HepG2 (cell line): Measurements from ENCODE around the gene MED12L. TPM values are rescaled to one million over a fixed set of nuclear protein-coding genes. Genes with fewer than 3 reads are reported as not detected.

ENCODE experiments used
- ATAC-seq: fragments of 200-7000 bp; cut with Tn5 transposase; 3 replicates; pipeline ENCODE4 v1.9.1; 2020; ENCODE audit warnings: mild to moderate bottlenecking, moderate library complexity
- BruUV-seq: library from RNA; stranded (reverse); fragments of 400-500 nt; replicated peaks from 2 replicates; lab custom pipeline; 2021; lab: Mats Ljungman, UMichigan
- CTCF ChIA-PET: fragments of 300-600 bp; formaldehyde crosslinking; extraction: SDS; loops from one replicate; lab custom pipeline; 2021; ENCODE audit warnings: low total read pairs, inconsistent platforms, low intra/inter-chr PET ratio; lab: Yijun Ruan, JAX
- POLR2A ChIA-PET: fragments of 350-600 bp; sonication (Branson Sonifier 250); formaldehyde crosslinking; loops from one replicate; lab custom pipeline; 2020; ENCODE audit warnings: antibody characterized with exemption, inconsistent platforms; lab: Yijun Ruan, JAX
- DNase-seq: peaks from one replicate; pipeline ENCODE4 v3.0.0-alpha.2; 2015; ENCODE audit warnings: low spot score
- FAIRE-seq: peaks from 3 replicates; lab custom pipeline; 2011; peaks lifted over from hg19 to GRCh38; lab: Jason Lieb, UNC
- H2AFZ ChIP-seq: one replicate; pipeline ENCODE4 v1.6.1; 2011; ENCODE audit warnings: low read length, inconsistent platforms
- H3K27ac ChIP-seq: fragments of 300-600 bp; 3 replicates; pipeline ENCODE4 v1.8.0; 2011; ENCODE audit warnings: mixed run types, mild to moderate bottlenecking, mixed read lengths, low read length, inconsistent platforms; ENCODE audit not compliant: insufficient read depth; ENCODE audit errors: extremely low read length
- H3K27me3 ChIP-seq, 2 experiments: fragments of 200-600 bp in 1 of 2; 2 replicates in 1 of 2; 3 replicates in 1 of 2; pipeline versions ENCODE4 v1.6.0 to v1.8.0; 2011; ENCODE audit warnings: low read length in 2 of 2, mild to moderate bottlenecking in 2 of 2, moderate library complexity in 2 of 2, inconsistent platforms in 1 of 2; ENCODE audit not compliant: insufficient read depth in 2 of 2, control insufficient read depth in 1 of 2
- H3K36me3 ChIP-seq, 2 experiments: fragments of 200-600 bp in 1 of 2; replicated peaks in 1 of 2; 2 replicates in 1 of 2; 3 replicates in 1 of 2; pipeline versions ENCODE4 v1.5.1 to v1.8.0; 2011; ENCODE audit warnings: low read length in 2 of 2, inconsistent platforms in 1 of 2; ENCODE audit not compliant: insufficient read depth in 2 of 2, control insufficient read depth in 1 of 2
- H3K4me1 ChIP-seq: 2 replicates; pipeline ENCODE4 v1.5.1; 2012; ENCODE audit warnings: low read length, inconsistent platforms; ENCODE audit not compliant: insufficient read depth
- H3K4me2 ChIP-seq: 2 replicates; pipeline ENCODE4 v1.6.0; 2011; ENCODE audit warnings: low read depth, low read length, inconsistent platforms
- H3K4me3 ChIP-seq, 3 experiments: fragments of 200-600 bp in 1 of 3; sonication (generic), shearing (Covaris generic) in 1 of 3; replicated peaks in 1 of 3; 2 replicates each; pipeline ENCODE4 v1.5.1; 2011 to 2016; ENCODE audit warnings: low read length in 3 of 3, inconsistent platforms in 2 of 3, low read depth in 2 of 3, mild to moderate bottlenecking in 2 of 3, control low read depth in 1 of 3, mixed read lengths in 1 of 3; ENCODE audit not compliant: insufficient read depth in 1 of 3
- H3K79me2 ChIP-seq: one replicate; pipeline ENCODE4 v1.6.1; 2011; ENCODE audit warnings: low read length, inconsistent platforms; ENCODE audit not compliant: insufficient read depth
- H3K9ac ChIP-seq: 2 replicates; pipeline ENCODE4 v1.6.0; 2011; ENCODE audit warnings: mild to moderate bottlenecking, low read depth, low read length, inconsistent platforms; ENCODE audit not compliant: insufficient read depth
- H3K9me3 ChIP-seq: 2 replicates; pipeline ENCODE4 v1.5.1; 2012; ENCODE audit warnings: mild to moderate bottlenecking, low read length
- H4K20me1 ChIP-seq: 2 replicates; pipeline ENCODE4 v1.6.0; 2011; ENCODE audit warnings: inconsistent platforms, mild to moderate bottlenecking, low read length, moderate library complexity; ENCODE audit not compliant: insufficient read depth
- ARHGAP35 ChIP-seq: sonication (generic); formaldehyde crosslinking; IDR thresholded peaks from 2 replicates; pipeline ENCODE4 v1.9.0; 2022; ENCODE audit warnings: mild to moderate bottlenecking, inconsistent platforms, moderate library complexity, missing genetic modification reagents, borderline replicate concordance
- CCAR2 ChIP-seq: fragments of 200-400 bp; formaldehyde crosslinking; optimal IDR thresholded peaks from 2 replicates; pipeline ENCODE3; 2018; ENCODE audit warnings: low read depth, mild to moderate bottlenecking, low read length, moderate library complexity
- DPF2 ChIP-seq: sonication (generic); formaldehyde crosslinking; IDR thresholded peaks from 2 replicates; pipeline ENCODE4 v1.4.0; 2020; ENCODE audit warnings: mild to moderate bottlenecking, low read depth, missing genetic modification reagents, borderline replicate concordance
- HES4 ChIP-seq: sonication (generic); formaldehyde crosslinking; IDR thresholded peaks from 2 replicates; pipeline ENCODE4 v1.9.0; 2021; ENCODE audit warnings: mild to moderate bottlenecking, missing genetic modification reagents, borderline replicate concordance
- HHEX ChIP-seq: IDR thresholded peaks from 2 replicates; pipeline ENCODE4 v1.6.1; 2016; ENCODE audit warnings: control low read depth
- HNRNPH1 ChIP-seq: fragments of 200-400 bp; formaldehyde crosslinking; optimal IDR thresholded peaks from 2 replicates; pipeline ENCODE3; 2017; ENCODE audit warnings: mild to moderate bottlenecking, low read depth, low read length
- JUNB ChIP-seq: sonication (generic); formaldehyde crosslinking; IDR thresholded peaks from 2 replicates; pipeline ENCODE4 v1.8.0; 2022; ENCODE audit warnings: missing genetic modification reagents, mild to moderate bottlenecking, borderline replicate concordance
- MIER2 ChIP-seq: IDR thresholded peaks from 2 replicates; pipeline ENCODE4 v1.6.1; 2016; ENCODE audit warnings: missing biosample characterization, missing genetic modification reagents
- NR1H2 ChIP-seq: sonication (generic); formaldehyde crosslinking; IDR thresholded peaks from 2 replicates; pipeline ENCODE4 v1.8.1; 2022; ENCODE audit warnings: low read depth, missing genetic modification reagents, borderline replicate concordance
- PAWR ChIP-seq: sonication (generic); formaldehyde crosslinking; IDR thresholded peaks from 2 replicates; pipeline ENCODE4 v1.4.0; 2020; ENCODE audit warnings: missing genetic modification reagents, mild to moderate bottlenecking, borderline replicate concordance
- RNF2 ChIP-seq: fragments of 450-650 bp; conservative IDR thresholded peaks from 2 replicates; pipeline ENCODE4 v1.6.1; 2016; ENCODE audit warnings: low read depth
- TCF7L2 ChIP-seq: IDR thresholded peaks from 2 replicates; pipeline ENCODE4 v1.6.1; 2011; ENCODE audit warnings: mild to moderate bottlenecking, low read depth, low read length, moderate library complexity
- ZNF33A ChIP-seq: sonication (generic); formaldehyde crosslinking; IDR thresholded peaks from 2 replicates; pipeline ENCODE4 v1.5.1; 2020; ENCODE audit warnings: missing genetic modification reagents, mild to moderate bottlenecking, moderate library complexity, borderline replicate concordance
- ZNF558 ChIP-seq: sonication (generic); formaldehyde crosslinking; IDR thresholded peaks from 2 replicates; pipeline ENCODE4 v1.9.0; 2022; ENCODE audit warnings: mild to moderate bottlenecking, missing genetic modification reagents, borderline replicate concordance
- ZNF839 ChIP-seq: sonication (generic); formaldehyde crosslinking; IDR thresholded peaks from 2 replicates; pipeline ENCODE4 v1.4.0; 2020; ENCODE audit warnings: missing genetic modification reagents, mild to moderate bottlenecking, borderline replicate concordance
- WGBS: methylation state at CpG from one replicate; pipeline ENCODE4 v1.1.6; 2017; ENCODE audit warnings: low lambda C conversion rate; 5-methylcytosine and 5-hydroxymethylcytosine counted together
- in situ Hi-C: cut with HindIII; loops from 2 replicates; pipeline ENCODE4 v1.10.0; 2017; ENCODE audit warnings: low pct_unique_long_range_greater_than_20kb; ENCODE audit not compliant: extremely low pct_ligation_motif_present
- intact Hi-C: fragments of 100-400 bp; cut with micrococcal nuclease; formaldehyde crosslinking; loops from one replicate; pipeline ENCODE4 v1.10.0; 2022; ENCODE audit not compliant: unreplicated experiment
- polyA plus RNA-seq, 8 experiments: library from polyadenylated mRNA; depleted of rRNA in 3 of 8; stranded (reverse) in 7 of 8; unstranded in 1 of 8; fragments of >200 nt; fragmentation: Illumina TruSeq in 4 of 8; extraction: Trizol in 4 of 8; gene quantifications; 2 replicates each; pipeline versions ENCODE4 v1.2.1 to v1.2.3, GENCODE V29; 2011 to 2016; ENCODE audit warnings: low read depth in 4 of 8, missing spikeins in 1 of 8, mixed read lengths in 1 of 8; ENCODE audit not compliant: insufficient read depth in 1 of 8
- total RNA-seq, 5 experiments: library from RNA; depleted of rRNA; stranded (reverse); fragments of >200 nt; fragmentation: Illumina TruSeq; extraction: Trizol; gene quantifications; 2 replicates each; pipeline ENCODE4 v1.2.3, GENCODE V29; 2016; ENCODE audit warnings: low read depth in 1 of 5
- TF ChIP-seq, protein P1 (sequence below): conservative IDR thresholded peaks from 2 replicates; pipeline ENCODE4 v1.6.1; 2018; ENCODE audit warnings: missing genetic modification reagents
- TF ChIP-seq, protein P2 (sequence below): sonication (generic); formaldehyde crosslinking; IDR thresholded peaks from 2 replicates; pipeline ENCODE4 v1.5.0; 2020; ENCODE audit warnings: missing genetic modification reagents, mild to moderate bottlenecking, borderline replicate concordance
- TF ChIP-seq, protein P3 (sequence below): IDR thresholded peaks from 2 replicates; pipeline ENCODE4 v1.6.1; 2012; ENCODE audit warnings: inconsistent platforms

The MED12L gene
- total and polyA plus RNA-seq, 2 of the 13 experiments (the other 11 are each of a cell fraction or from before 2014, with no cell fraction given) = 0.07 to 0.64 TPM

DNA sequence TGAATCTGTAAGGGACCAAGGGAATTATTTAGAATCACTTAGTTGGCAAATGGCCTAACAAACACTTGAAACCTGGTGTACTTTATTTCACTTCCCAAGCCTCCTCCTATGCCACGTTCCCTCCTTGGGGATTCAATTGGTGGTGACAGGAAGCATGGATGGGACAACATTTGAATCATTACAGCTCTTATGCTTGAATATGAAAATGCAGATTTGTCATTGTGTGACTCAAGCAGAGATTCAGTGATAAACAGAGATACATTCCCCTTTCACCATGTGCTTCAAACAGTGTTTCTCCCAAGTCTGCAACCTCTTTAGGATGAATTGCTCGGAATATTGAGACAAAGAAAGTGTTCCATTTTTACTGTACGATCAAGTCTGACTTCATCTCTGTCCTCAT lies 32.7 kb upstream of the MED12L start:
- ChIA-PET POLR2A (no interaction called here), CTCF (no interaction called here)
- TF ChIP-seq ZNF839 (no peak), ZNF33A (CRISPR knock-in tag) (no peak), HHEX (CRISPR knock-in tag) (no peak)
- TF ChIP-seq, protein P1, sequence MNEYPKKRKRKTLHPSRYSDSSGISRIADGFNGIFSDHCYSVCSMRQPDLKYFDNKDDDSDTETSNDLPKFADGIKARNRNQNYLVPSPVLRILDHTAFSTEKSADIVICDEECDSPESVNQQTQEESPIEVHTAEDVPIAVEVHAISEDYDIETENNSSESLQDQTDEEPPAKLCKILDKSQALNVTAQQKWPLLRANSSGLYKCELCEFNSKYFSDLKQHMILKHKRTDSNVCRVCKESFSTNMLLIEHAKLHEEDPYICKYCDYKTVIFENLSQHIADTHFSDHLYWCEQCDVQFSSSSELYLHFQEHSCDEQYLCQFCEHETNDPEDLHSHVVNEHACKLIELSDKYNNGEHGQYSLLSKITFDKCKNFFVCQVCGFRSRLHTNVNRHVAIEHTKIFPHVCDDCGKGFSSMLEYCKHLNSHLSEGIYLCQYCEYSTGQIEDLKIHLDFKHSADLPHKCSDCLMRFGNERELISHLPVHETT (CRISPR knock-in tag) = no peak
- Histone ChIP-seq H3K9ac (no peak overlapping the region), H3K4me2 (no peak overlapping the region), H3K4me3 (no peak overlapping the region), H3K9me3 (no peaks in the 10 kb centered on the region), H3K79me2 (no peaks in the 10 kb centered on the region), H2AFZ (no peak overlapping the region), H3K4me1 (no peaks in the 10 kb centered on the region), H3K27me3 (0 out of 5 replicates have a peak, but pooled peaks cover 0 to under 1% of the 10 kb centered on the region in 2 experiments), H4K20me1 (no peaks in the 10 kb centered on the region), H3K36me3 (no peaks in the 10 kb centered on the region), H3K27ac (no peak overlapping the region)
- WGBS = 19% methylated on average over 3 of the region's 3 CpGs
- intact Hi-C loops (no loop called here), in situ Hi-C loops (no loop called here)
- no peak for FAIRE-seq
- no peak for DNase-seq
- no TSS peak for BruUV-seq
- no peak for ATAC-seq

DNA sequence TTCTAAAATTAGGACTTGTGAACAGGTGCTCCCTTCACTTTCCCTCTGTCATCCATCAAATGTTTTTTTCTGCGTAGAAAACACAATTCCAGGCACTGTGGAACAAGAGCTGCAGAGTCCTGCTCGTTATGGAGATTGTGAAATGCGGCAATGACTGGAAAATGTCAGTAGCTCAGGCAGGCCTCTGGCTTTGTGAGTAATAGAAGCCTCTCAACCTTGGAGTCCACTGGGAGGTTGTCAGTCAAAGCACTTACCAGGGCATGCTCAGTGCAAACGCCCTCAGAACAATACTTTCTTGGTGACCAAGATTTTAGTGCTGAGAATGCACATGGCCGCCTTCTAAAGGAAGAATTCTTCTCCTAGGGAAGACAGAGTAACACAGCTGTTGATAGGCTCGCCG lies 26.7 kb upstream of the MED12L start:
- no peak overlapping the region for H2AFZ ChIP-seq
- H3K4me3 ChIP-seq = no peak overlapping the region
- DNase-seq = no peak
- H3K79me2 ChIP-seq = no peaks in the 10 kb centered on the region
- no peak overlapping the region for H3K4me2 ChIP-seq
- no peaks in the 10 kb centered on the region for H3K4me1 ChIP-seq
- CTCF ChIA-PET = no interaction called here
- 46% methylated on average over 7 of the region's 7 CpGs for WGBS
- H3K36me3 ChIP-seq = no peaks in the 10 kb centered on the region
- no TSS peak for BruUV-seq
- TF ChIP-seq PAWR (CRISPR knock-in tag) = no peak
- no peak for TF ChIP-seq MIER2 (CRISPR knock-in tag)
- TF ChIP-seq JUNB (CRISPR knock-in tag) = no peak
- TF ChIP-seq, protein P2, sequence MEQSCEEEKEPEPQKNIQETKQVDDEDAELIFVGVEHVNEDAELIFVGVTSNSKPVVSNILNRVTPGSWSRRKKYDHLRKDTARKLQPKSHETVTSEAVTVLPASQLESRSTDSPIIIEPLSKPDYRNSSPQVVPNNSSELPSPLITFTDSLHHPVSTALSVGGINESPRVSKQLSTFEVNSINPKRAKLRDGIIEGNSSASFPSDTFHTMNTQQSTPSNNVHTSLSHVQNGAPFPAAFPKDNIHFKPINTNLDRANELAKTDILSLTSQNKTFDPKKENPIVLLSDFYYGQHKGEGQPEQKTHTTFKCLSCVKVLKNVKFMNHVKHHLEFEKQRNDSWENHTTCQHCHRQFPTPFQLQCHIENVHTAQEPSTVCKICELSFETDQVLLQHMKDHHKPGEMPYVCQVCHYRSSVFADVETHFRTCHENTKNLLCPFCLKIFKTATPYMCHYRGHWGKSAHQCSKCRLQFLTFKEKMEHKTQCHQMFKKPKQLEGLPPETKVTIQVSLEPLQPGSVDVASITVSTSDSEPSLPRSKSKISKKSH (CRISPR knock-in tag) = no peak
- TF ChIP-seq HNRNPH1 = no peak
- TF ChIP-seq RNF2 = no peak
- TF ChIP-seq ARHGAP35 = no peak
- TF ChIP-seq HES4 (CRISPR knock-in tag) = no peak
- no peak for TF ChIP-seq DPF2 (CRISPR knock-in tag)
- no peak for TF ChIP-seq ZNF558 (CRISPR knock-in tag)
- TF ChIP-seq NR1H2 (CRISPR knock-in tag) = no peak
- TF ChIP-seq CCAR2 = no peak
- no peak for TF ChIP-seq TCF7L2
- TF ChIP-seq, protein P3, sequence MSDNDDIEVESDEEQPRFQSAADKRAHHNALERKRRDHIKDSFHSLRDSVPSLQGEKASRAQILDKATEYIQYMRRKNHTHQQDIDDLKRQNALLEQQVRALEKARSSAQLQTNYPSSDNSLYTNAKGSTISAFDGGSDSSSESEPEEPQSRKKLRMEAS = no peak
- in situ Hi-C loops = no loop called here
- no peaks in the 10 kb centered on the region for H4K20me1 ChIP-seq
- H3K27ac ChIP-seq = no peak overlapping the region
- no peak for FAIRE-seq
- POLR2A ChIA-PET = no interaction called here
- intact Hi-C loops = no loop called here
- H3K27me3 ChIP-seq = no peaks in the 10 kb centered on the region
- no peaks in the 10 kb centered on the region for H3K9me3 ChIP-seq
- no peak for ATAC-seq
- H3K9ac ChIP-seq = no peak overlapping the region
